Glomerular visceral epithelial cell (primary cell): ENCODE data around the gene RNF4.

Source experiments
- DNase-seq: peaks from one replicate; pipeline ENCODE4 v3.0.0-alpha.2; 2016; ENCODE audit errors: extremely low spot score

RNF4 gene

DNA sequence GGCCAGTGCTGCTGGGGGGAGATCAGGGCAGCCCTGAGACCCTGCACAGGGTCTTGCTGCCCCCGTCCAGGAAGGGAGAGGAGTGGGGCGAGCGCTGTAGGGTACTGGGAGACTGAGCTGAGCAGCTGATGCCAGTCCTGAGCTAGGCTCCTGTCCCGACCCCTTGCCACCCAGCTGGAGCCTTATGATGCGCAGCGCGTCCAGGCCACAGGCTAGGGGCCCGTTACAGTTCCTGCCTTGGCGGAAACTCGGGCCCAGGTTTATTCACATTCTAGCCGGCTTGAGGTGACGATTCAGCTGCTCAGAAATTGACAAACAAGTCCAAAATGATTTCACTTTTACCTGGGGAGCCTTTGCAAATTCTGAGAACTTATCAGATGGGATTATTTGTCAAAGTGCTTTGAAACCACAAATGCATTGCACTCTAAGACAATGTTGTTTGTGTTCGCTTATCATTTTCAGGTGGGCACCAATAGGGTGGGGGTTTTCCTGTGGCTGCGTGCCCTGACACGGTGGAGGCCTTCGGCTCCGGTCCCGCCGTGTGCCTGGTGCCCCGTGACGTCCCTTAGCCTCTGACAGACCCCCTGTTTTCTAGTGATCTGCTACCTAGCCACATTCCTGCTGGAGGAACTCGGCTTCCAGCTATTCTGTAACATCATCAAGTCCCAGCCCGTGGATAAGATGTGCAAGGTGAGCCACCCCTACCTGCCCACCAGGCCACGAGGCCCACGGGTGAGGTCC lies 31.3 kb upstream of the RNF4 start:
- DNase-seq = no peak

DNA sequence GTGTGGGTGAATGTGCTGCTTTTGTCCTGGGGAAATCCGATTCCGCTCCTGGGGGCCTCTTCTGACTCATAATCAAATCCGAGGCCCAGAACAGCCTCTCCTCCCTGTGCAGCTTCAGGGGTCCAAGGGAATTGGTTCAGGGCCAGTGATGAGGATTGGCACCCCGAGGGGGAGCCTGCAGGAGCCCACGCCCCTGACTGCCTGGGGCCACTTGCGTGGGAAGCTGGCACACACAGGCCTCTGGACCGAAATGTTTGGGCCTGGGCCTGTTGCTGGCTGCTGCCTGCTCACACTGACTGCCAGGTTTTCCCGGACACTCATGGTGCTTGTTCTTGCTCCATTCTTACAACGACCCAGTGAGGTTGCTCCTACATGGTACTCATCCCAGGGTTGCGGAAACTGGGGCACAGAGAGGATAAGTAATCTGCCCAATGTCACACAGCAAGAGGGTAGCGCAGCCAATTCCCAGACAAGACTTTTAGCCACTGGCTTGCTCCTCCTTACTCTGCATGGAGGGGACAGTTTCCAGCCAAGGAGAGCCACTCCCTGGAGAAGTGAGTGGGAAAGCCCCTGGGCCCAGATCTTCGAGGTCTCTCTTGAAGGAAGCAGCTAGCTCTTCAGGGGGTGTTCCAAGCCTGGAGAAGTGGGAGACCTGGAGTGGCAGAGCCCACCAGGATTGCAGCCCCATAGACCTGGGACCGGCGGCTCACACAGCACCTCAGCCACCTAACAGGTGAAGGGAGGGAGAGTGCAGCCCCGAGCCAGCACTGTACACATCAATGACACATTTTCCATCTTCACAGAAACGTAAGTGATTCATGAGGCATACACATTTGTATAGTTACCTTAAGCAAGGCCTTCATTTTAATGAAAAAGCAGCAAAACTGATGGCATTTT lies 29.8 kb upstream of the RNF4 start:
- DNase-seq = no peak

DNA sequence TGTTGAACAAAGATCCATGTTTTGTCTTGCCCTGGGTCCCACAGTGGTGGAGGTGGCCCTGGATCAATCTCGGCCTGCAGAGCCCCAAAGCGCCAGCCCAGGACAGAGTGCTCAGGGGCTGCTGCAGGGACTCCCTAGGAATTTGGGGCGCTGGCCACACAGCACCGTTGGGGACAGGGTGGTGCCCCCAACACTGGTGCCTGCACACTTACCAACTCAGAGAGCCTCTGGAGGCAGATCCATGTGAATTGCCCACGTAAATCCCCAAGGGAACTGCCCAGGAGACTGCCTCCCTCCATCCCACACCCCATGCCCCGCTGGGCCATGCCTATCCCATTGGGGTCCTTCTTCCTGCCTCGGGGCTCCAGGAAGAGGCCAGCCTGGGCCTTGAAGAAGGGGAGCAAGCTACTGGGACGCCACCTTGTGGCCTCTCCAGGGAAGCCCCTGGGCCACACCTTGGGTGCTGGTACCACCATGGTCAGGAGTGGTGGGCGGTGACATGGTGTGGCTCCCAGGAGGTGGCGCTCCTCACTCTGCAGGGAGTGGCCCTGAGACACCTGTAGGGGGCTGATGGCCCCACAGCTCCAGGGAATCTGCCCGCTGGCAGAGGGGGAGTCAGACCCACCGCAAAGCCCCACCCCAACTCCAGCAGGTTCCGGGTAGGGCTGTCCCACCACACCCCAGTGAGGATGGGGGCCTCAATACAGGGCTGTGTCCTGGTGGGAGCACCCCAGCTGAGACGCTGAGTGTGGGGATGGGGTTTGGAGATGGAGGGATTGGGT lies 27.3 kb upstream of the RNF4 start:
- peak; percentile 64 for DNase-seq

- DNase-seq = no peak
These were observed 26.5 kb upstream of the RNF4 start for GRCh38 chr4:2442175-2442993.

DNA sequence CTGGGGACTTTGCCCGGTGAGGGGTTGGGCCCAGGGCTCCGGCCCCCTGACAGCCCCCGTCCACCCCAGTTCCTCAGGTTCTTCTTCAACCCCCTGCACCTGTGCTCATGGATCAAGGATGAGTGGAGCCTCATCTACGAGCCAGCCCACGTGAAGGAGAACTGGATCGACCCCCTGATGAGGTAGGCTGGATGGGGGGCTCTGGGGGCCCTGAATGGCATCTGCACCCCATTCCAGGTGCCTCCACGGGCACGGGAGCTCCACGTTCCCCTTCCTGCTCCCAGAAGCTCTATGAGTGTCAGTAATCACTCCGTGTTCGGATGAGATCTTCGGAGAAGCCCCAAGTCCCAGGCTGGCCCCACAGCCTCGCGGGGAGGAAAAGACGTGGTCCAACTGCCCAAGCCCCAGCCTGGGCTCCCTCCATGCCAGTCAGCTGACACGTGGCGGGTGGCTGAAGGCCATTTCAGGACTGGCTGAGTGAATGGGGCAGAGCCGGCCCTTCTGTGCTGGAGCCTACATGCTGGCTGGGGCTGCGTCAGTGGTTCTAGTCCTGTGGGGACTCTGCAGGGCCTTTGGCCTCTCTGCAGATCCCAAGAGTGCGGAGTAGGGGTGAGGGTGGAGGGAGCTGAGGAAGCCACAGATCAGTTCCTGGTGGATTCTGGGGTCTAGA lies 25.7 kb upstream of the RNF4 start:
- no peak for DNase-seq

- no peak for DNase-seq
These were observed 24.8 kb upstream of the RNF4 start for GRCh38 chr4:2443956-2444740.

DNA sequence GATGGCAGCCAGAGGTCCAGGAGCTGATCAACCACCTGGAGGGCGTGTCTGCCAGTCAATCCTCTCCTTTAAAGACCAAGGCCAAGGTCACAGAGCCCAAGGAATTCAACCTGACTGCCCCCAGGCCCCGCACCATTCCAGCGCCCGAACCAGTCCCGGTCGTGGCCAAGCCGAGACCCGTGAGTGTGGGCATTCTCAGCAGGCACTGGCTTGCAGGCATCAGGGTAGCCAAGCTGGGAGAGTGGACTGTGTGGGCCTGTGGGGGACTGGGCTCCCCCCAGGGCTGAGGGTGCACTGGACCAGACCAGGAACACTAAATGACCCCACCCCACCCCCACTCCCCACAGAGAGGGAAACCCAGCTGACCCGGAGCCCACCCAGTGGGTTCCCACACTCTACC lies 23.8 kb upstream of the RNF4 start:
- DNase-seq = no peak

DNA sequence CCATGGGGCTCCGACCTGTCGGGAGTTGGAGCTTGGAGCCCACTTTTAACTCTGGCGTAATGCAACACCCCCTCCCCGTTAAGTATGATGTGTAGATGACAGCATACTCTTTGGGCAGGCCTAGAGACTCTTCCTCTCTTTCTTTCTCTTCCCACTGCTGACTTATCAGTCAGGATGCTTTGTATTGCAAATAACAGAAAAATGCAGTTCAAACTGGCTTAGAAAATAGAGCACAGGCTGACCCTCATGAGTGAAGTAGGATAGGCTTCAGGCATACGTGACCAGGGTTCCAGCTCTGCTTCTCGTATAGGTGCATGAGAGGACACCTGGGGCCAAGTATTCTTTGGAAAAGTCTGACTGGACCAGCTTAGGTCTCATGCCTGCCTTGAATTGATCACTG lies 23.3 kb upstream of the RNF4 start:
- DNase-seq = no peak

DNA sequence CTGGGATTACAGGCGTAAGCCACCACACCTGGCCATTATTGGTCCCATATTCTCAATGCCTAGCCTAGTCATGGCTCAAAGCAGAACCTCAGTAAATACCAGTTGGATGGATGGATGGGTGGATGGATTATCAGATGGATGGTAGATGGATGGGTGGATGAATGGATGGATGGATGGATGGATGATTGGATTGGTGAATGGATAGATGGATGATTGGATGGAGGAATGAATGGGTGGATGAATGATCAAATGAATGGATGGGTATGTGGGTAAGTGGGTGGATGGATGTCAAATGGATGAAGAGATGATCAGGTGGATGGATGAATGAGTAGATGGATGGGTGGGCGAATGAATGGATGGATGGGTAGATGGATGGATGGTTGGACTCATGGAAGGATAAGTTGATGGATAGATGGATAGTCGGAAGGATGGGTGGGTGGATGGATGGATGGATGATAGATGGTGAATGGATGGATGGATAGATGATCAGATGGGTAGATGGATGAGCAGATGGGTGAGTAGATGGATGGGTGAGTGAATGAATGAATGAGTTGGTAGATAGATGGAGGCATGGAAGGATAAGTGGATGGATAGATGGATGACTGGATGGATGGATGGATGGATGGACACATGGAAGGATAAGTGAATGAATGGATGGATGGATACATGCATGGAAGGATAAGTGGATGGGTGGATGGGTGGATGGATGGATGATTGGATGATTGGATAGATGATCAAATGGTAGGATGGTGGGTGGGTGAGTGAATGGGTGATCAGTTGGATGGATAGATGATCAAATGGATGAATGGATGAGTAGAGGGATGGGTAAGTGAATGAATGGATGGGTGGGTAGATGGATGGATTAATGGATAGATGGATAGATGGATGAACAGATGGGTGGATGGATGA lies 22.0 kb upstream of the RNF4 start:
- no peak for DNase-seq

DNA sequence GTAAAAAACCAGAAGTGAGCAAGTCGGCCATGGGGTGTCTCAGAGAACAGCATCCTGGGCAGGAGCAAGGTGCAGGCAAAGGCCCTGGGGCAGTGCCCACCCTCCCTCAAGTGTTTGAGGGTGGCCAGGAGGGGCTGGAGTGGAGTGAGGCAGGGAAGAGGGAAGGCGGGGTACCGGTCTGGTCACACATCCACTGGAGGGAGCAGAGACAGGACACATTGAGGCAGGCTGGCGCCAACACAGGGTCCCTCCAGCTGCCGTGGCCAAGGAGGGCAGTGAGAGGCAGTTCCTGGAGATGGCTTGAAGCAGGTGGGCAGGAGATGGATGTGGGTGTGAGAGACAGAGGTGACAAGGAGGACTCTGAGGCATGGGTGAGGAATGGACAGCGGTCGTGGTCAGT lies 20.3 kb upstream of the RNF4 start:
- no peak for DNase-seq

GRCh38 chr4:2449051-2449450 lies 19.9 kb upstream of the RNF4 start:
- no peak for DNase-seq

DNA sequence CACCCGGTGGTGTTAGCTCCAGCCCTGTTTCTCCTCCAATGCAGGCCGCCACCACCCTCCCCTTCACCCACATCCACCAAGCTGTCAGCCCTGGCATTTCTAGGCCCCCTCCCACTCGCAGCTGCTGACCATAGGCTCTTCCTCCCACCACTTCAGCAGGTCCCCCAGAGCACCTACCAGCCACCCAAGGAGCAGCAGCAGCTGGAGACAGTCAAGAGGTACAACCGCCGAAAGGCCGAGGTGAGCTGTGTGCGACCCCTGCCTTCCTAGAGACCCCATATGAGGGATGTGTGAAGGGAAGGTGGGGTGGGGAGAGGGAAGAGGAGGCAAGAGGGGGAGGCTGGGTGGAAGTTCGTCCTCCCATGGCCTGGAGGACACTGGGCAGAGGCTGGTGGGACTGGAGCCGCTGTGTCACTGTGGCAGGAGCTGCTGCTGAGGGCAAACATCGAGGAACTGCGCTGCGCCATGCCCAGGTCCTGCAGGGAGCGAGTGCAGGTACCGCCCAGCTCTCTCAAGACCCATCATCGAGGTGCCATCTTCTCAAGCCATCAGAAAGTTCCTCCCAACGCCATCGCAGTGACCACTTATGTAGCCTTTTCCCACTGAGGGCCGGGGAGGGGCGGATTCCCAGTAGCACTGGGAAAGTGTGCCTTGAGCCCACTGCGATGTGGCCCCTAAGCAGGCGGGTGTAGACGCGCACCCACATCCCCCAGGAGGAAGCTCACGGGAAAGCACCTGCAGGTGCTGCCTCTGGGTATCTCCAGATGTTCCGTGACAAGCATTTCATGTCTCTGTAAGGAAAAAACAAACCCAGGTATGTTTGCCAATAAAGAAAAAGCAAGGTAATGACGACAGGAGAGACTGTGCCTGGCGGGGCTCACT lies 19.2 kb upstream of the RNF4 start:
- no peak for DNase-seq

GRCh38 chr4:2450394-2451035 lies 18.4 kb upstream of the RNF4 start:
- DNase-seq = no peak

- no peak for DNase-seq
These were observed 17.8 kb upstream of the RNF4 start for GRCh38 chr4:2451036-2451520.

DNA sequence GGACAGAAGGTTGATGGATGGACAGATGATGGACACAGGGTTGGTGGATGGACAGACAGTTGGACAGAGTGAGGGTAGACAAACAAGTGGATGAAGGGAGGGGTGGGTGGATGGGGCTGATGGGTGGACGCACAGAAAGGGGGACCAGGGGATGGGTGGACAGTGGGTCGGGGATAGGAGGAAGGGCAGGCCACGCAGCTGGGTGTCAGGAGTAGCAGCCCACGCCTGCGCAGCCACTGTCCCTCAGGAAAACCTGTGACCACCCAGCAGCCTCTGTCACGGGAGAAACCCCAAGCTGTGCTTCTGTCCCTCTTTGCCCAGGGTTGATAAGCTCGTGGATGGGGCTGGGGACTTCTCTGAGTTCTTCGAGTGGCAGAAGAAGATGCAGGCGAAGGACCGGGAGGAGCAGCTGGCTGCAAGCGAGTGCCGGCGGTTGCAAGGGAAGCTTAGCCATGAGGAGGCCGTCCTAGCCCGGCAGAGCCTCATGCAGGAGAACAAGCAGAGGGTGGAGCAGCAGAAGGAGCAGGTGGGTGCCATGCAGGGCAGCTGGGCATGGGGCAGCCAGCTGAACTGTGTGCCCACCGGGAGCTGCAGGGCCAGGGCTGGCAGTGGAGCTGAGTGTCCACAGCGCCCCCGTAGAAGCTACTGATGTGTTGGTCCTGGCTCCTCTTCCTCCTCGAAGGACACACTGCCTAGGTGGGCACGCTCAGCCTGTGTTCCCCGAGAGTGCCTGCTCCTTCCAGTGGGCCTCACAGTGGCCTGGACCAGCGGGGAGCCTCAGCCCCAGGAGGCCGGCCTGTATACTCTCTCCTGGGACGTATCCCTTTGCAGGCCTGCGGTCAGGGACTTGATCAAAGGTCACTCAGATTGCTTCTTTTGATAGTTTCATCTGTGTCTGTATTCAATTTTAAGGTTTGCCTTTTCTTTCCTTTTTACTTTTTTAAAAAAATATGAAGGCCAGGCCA lies 16.8 kb upstream of the RNF4 start:
- no peak for DNase-seq
